GM18498 (cell line): ENCODE results near the gene RNF13.
"Not testable (repeated sequence)": the region's sequence is repeated elsewhere in the genome, so short reads cannot be mapped to it uniquely, and the experiment has no call there.

ENCODE experiments used
- ATAC-seq: cut with Tn5 transposase; IDR thresholded peaks from one replicate; pipeline ENCODE4 v1.9.1; 2021; ENCODE audit warnings: mild to moderate bottlenecking, moderate library complexity; ENCODE audit not compliant: unreplicated experiment

The RNF13 gene

DNA sequence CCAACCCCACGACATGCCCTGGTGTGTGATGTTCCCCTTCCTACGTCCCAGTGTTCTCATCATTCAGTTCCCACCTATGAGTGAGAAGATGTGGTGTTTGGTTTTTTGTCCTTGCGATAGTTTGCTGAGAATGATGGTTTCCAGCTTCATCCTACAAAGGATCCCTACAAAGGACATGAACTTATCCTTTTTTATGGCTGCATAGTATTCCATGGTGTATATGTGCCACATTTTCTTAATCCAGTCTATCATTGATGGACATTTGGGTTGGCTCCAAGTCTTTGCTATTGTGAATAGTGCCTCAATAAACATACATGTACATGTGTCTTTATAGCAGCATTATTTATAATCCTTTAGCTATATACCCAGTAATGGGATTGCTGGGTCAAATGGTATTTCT, 131.0 kb downstream of the RNF13 start:
- ATAC-seq: not testable (repeated sequence)

DNA sequence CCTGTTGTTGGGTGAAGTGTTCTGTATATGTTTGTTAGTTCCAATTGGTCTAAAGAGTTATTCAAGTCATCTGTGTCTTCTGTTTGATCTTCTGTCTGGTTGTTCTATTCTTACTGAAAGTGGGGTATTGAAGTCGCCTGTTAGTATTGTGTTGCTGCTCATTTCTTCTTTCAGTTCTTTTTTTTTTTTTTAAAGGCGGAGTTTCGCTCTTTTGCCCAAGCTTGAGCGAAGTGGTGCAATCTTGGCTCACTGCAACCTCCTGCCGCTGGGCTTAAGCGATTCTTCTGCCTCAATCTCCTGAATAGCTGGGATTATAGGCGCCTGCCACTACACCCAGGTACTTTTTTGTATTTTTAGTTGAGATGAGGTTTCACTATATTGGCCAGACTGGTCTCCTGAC, 134.2 kb downstream of the RNF13 start:
- no peak for ATAC-seq

DNA sequence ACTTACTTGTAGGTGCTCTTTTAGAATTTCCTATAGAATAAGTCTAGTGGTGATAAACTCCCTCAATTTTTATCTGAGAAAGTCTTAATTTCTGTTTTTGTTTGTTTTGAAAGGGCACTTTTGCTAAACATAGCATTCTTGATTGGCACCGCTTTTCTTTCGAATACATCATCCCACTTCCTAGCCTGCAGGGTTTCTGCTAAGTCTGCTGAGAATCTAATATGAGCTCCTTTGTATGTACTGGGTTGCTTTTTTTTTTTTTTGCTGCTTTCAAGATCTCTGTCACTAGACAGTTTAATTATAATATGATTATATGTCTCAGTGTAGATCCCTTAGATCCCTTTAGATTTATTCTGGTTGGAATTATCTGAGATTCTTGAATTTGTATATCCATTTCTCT, 136.2 kb downstream of the RNF13 start:
- no peak for ATAC-seq

DNA sequence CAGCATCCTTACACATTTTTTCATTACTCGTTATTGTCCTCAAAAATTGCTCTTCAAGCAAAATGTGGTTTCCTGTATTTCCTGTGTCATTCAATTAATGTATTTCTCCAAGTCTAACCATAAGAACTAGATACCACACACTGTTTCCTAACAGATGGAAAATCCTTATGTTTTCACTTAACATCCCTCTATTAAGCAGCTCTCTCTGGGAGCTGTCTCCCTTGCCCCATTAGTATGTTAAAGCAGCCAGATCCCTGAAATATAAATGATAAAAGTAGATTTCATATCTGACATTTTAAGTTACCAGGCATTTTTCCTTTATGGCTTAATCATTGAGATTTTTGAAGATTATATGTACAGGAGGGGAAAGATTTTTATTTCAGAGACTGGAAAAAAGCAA, 141.8 kb downstream of the RNF13 start:
- ATAC-seq: no peak

DNA sequence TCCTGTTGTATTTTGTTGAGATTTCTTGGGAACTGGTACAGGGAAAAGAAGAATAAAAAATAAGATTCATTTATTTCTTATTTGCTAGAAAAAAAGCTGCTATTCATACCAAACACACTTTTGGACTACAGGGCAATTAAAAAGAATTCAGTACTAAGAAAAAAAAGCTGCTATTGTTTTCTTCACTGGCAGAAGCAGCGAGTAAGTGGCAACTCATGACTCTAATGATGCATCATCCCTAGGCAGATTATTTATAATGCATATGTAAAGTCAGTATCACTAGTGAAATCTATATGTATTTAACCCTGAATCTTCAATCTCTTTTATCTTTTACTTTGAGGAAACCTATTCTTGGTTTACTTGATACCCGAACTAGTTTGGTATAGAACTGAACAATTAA, 142.4 kb downstream of the RNF13 start:
- ATAC-seq: no peak

DNA sequence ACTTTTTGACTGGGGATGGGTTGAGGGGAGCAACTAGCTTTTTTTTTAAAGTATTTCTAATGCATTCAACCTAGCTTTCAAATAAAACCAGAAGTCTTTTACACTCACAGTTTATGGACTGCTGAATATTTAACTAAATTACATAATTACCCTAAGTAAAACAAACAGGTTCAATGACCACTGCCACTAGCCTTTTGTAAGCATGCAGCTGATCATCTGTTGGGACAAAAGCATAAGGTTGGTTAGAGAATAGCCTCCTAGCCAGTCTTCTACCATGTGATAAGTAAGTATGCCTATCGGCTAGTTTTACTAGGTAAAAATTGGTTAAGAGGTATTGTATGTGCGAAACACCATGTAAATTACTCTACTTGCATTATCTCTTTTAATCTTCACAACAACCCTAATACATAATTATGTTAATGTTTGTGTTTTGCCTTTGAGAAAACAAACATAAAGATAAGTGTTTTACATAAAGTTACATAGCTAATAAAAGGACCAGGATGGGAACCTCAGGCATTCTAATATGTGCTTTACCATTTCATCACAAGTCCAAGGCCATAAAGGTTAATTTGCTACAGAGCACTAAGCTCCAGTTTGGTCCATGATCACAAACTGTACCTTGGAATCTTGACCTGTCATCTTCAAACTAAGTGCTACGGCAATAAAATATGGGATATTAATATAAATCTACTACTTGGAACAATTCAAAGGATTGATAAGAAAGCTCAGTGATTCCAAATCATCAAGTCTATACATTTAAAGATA, 144.5 kb downstream of the RNF13 start:
- ATAC-seq: no peak

DNA sequence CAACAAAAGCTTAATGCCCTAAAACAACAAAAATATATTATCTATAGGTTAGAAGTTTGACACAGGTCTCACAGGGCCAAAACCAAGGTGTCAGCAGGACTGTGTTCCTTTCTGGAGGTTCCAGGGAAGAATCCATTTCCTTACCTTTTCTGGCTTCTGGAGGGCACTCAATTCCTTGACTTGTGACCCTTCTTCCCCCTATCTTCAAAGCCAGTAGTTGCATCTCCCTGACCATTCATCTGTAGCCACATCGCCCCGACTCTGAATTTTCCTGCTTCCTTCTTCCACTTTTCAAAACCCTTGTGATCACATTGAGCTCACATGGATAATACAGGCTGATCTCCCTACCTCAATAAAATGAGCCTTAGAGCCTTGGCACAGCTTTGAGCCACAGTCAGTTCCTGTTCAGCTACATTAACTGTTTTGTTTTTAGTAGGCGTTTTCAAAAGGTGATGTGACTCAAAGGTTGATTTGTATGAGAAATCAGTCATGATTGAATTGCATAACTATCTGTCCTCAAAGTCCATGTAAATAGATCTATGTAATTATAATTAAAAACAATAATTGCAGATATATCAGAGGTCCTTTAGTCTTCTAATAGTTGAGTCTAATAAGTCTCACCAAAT, 145.3 kb downstream of the RNF13 start:
- no peak for ATAC-seq

DNA sequence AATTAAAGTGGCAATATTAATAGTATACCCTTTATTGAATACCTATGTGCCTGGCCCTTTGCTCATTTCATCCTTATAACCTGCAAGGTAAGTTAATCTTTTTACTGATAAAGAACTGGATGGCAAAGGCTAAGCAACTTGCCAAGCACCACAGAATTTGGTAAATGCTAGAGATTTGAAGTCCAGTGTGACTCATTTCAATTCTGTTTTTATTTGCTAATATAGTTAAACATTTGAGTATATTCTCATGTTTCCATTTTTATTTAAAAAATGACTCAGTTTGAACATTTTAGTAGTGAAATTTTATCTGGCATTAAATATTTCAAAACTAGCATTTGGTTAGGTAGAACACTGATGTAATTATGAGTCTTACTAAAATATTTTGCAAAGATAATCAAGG, 146.4 kb downstream of the RNF13 start:
- ATAC-seq: no peak

DNA sequence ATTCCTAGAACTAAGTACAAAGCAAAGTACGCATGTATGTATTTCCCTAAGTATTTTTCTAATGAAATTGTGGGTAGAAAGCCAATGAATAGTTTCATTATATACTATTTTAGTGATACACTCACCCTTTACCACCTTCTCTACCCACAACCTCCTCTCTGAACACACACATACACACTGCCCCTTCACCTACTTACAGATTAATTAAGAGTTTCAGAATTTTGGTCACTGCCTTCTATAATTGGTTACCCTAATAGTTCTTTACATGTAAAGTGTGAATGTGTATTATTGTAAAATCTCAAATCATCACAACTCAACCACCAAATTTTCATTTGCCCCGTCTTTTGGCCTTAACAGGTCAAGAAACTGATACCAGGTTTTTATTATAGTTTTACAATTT, 150.5 kb downstream of the RNF13 start:
- ATAC-seq: no peak

DNA sequence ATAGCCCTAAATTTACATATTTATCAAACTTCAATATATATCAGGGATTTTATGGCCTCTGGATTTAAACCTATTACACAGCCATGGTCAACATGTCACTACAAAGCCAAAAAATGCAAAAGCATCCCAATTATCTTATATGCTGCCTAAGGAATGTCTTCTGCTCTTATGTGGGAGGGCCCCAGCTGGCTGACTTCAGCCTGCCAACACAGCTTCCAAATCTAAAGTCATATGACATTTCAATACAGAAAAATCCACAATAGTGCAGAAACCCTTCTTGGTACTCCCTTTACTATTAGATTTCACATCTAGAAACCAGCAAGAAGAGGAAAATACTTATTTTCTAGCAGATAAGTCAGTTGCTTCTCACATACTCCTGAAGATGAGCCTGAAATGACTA, 151.3 kb downstream of the RNF13 start:
- ATAC-seq: no peak

DNA sequence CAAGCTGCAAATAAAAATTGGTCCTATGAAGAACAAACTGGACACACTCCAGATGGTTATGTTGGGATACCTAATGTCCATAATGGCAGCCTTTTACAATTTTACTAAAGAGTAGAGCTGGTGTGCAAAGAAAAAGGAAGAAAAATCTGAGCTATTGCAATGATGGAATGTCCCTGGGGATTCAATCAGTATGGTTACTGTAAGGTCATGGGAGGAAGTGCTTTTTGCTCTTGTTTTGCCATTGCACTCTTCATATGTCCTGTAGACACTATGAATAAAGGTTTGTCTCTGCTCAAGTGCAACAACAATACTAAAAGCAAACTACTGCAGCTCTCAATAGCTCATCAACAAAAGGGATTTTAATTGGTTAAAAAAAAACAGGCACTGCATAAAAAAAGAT, 152.3 kb downstream of the RNF13 start:
- ATAC-seq: no peak

DNA sequence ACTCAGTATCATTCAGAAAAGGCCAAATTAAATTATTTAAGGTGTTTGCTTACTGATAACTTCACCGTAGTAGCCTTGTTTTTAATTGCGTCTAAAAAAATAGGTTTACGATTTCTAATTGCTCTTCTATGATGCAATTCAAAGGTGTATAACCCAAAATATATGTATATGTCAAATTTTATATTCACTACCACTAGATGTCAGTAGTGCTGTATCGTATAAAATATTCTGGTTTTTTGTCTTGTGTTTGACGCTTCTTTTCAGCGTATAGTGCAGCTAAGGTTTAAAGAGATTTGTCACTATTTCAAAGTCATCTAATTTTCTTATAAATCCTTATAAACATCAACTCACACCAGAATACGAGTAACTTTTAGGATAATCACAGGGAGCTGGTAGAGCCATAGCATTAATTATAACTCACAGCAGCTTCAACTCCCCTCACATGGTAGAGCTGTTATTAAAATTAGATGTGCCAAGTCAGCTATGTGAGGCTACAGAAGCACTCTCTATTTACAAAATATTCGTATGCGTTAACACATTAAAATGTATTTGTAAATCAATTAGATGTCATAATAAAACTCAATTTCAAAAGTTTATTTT, 154.2 kb downstream of the RNF13 start:
- no peak for ATAC-seq

DNA sequence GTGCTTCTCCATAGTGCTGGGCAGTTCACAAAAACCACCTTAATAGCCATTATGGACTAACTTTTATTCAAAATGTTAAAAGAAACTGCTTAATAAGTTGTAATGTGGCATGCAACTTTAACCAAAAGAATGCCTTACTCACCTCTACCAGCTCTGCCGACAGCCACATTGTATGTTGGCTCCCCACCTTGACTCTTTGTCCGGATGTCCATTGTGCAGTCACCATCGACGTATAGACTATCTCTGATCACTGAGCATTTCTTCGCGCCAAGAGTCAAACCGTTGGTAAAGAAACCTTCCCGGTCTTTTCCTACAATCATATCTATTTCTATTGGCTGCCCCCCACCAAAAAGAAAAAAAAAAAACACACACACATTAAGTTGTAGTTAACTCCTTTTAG, 155.2 kb downstream of the RNF13 start:
- ATAC-seq: no peak

DNA sequence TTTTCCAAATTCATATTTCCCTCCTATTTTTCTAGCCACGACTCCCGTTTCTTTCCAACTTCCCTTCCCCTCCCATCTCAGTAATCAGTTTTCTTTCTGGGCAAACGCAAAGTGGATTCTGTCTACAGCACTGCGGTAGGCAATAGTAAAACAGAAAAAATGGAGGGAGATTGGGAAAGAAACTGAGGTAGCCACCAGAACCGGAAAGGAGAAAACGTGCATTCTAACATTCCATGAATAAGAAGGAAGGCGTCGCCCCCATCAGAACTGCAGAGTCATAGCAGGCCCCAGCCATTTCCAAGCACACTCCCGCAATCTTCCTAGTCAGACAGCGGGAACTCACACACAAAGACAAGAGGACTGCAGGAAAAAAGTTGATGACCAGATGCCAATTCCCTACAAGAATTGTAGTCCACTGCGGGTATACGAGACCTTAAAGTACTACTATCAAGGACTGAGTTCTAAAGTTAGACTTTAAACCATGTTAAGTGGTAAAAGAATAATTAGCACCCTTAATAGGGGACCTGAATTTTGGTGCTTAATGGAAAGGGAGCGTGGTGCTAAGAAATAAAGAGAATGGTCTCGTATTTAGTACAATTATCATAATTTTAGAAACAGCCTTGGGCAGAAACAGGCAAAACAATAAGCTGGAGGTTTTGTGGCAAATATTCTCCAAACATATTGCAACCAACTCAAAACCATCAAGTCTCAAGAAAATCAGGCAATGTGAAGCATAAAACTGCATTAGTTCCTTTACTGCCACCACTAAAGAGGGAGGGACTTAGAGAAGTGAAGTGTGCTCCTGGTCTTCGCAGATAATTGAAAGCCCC, 156.3 kb downstream of the RNF13 start:
- no peak for ATAC-seq

DNA sequence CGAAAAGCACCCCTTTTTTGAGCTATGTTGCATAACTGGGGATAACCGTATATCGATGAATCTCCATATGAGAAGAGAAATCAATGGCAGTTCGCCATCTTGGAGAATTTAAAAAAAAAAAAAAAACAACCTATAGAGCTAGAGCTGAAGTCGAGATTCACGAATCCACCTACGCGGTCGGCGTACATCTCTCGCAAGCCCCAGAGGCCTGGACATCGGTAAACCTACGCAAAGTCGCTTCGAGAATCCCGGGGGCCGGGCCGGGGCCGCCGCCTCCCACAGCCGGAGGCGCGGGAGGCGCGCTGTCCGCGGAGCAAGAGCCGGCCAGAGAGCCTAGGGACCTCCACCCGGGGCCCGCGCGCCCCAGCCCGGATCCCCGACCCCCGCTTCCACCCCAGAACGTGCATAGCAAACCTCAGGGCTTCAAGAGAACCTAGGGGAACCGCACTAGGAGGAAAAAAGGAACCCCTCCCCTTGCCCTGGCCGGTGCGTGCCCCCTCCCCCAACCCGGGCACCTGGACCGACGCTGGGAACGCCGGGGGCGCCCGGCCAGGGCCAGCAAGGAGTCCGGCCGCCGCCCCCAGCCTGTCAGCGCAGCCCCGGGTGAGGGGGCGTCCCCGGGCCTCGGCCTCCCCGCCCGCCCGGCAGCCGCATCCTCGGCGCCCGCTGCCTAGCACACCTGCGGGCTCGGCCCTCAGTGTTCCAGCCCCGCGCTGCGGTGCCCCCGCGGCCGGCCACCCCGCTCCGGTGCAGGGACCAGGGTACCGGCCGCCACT, 157.1 kb downstream of the RNF13 start:
- ATAC-seq: peak; percentile 67

DNA sequence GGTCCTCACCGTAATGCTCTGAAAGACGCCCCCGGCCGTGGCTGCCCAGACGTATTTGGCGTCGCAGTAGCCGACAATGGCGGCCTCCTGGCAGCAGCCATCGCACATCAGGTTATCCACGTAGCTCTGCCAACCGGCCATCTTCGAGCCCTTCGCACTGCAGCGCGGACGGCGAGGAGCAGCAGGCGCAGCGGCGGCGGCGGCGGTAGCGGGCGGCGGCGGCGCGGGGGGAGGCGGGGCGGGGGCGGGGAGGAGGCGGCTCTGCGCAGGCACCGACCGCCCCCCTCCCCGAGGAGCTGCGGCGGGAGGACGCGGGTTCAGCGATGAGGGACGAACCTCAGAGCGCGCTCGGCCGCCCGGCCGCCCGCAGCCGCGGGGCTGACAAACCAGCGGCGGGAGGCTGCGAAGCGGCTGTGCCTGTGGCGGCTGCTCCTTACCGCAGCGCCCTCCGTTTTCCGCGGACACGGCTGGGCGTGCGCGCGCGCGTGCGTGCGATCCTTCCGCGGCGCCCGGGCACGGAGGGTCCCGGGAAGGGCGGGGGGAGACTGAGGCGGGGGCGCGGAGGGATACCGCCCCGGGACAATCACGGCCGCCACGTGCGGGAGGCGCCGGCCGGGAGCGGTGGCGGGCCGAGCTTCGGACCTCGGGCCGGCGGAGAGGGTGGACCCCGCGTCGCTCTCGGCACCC, 157.8 kb downstream of the RNF13 start, which contains the start of gene PFN2:
Gene PFN2, minus strand, starts transcription at position 180 of the 687 bp plus-strand sequence. Its CDS starts 39 bp downstream, at position 141.
- ATAC-seq: peak; percentile 57

DNA sequence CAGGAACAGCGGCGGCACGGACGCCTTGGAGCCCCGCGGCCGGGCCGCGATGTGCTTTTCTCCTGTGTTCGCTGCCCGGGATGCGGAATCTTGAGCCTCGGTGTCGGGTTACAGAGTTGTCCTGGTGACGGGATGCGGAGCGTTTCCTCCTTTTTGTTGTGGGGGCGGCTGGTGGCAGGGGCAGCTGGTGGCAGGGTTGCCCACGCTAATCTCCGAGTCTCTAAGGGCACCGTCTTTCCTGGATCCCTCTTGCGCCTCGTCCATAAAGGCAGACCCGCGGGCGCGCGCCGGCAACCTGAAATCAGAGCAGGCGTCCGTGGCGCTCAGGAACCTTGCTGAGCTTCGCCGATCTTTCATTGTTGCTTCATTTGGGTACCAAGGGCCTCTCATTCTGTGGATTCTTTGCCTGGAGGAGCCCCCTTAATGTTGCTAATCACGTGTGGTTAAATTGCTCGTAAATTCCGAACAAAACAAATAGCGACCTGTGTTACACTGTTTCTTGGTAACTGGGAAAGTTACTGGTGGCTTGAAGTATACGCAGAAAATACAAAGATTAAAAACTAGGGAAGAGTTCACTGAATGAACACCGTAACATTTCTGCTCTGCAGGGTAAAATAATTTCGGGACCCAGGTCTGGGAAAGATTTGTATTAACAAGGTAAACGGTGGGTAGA, 158.5 kb downstream of the RNF13 start:
- no peak for ATAC-seq

DNA sequence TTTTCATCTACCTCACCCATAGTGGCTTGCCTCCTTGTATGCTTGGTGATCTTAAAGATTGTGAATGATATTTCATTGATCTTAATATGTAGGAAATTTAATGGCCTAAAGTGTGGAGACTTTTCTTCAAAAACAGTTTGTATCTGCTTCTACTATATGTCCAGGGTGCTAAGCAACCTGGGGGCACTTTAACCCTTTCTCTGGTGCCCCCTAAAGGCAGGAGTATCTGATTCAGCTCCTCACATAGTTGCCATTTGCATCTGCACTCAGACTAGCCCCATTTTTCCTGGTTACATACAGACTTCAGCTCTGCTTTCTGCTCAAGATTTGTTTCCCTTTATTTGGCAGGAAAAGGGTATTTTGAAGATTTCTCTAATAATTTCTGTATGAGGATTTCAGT, 162.9 kb downstream of the RNF13 start:
- no peak for ATAC-seq

DNA sequence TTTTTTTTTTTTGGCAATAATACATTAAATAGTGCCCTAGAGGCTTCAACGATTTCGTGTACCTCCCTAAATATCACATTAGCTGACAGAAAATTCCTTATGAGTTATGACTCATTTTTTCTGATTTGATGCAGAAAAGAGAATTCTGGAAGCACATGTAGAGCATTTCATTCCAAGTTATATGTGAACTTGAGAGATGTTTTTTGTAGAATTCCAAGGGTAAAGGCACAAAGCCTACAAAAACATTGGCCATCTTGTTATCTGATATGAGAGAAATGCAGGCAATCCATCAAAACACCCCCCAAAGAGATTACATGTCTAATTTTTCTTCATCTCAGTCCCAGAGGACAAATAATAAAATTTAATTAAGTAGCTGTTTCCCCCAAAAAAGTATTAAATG, 164.4 kb downstream of the RNF13 start:
- no peak for ATAC-seq
